IMR-90 (cell line): ENCODE data around the gene RAX2. TPM values are rescaled to one million over a fixed set of nuclear protein-coding genes. Genes with fewer than 3 reads are reported as not detected.

ENCODE experiments used
- ATAC-seq: fragments of 200-7000 bp; cut with Tn5 transposase; 2 replicates; pipeline ENCODE4 v1.9.1; 2020; ENCODE audit warnings: low read depth, mild to moderate bottlenecking, moderate library complexity
- BruUV-seq: library from RNA; stranded (reverse); fragments of 400-500 nt; replicated peaks from 2 replicates; lab custom pipeline; 2021; lab: Mats Ljungman, UMichigan
- CTCF ChIA-PET: fragments of 300-600 bp; formaldehyde crosslinking; extraction: SDS; loops from one replicate; lab custom pipeline; 2021; ENCODE audit warnings: antibody characterized with exemption; lab: Yijun Ruan, JAX
- POLR2A ChIA-PET: fragments of 300-600 bp; sonication (Branson Sonifier 250); formaldehyde crosslinking; loops from one replicate; lab custom pipeline; 2022; ENCODE audit warnings: antibody characterized with exemption; ENCODE audit not compliant: unreplicated experiment; lab: Charles Lee
- DNase-seq: peaks from one replicate; pipeline ENCODE4 v3.0.0; 2013
- H2AFZ ChIP-seq: replicated peaks from 2 replicates; pipeline ENCODE3; 2013; ENCODE audit warnings: low read length, mild to moderate bottlenecking; ENCODE audit not compliant: poor library complexity
- H2AK5ac ChIP-seq: 2 replicates; pipeline ENCODE4 v1.6.1; 2013; ENCODE audit warnings: low read depth, low read length, inconsistent platforms
- H2AK9ac ChIP-seq: replicated peaks from 2 replicates; pipeline ENCODE3; 2013; ENCODE audit warnings: mild to moderate bottlenecking, low read depth, low read length, moderate library complexity; ENCODE audit not compliant: poor library complexity
- H2BK120ac ChIP-seq: 2 replicates; pipeline ENCODE4 v1.6.1; 2013; ENCODE audit warnings: low read depth, low read length, inconsistent platforms
- H2BK15ac ChIP-seq: 3 replicates; pipeline ENCODE4 v1.6.1; 2013; ENCODE audit warnings: low read depth, low read length, inconsistent platforms
- H2BK20ac ChIP-seq: 2 replicates; pipeline ENCODE4 v1.6.1; 2013; ENCODE audit warnings: low read depth, mild to moderate bottlenecking, inconsistent platforms, low read length, moderate library complexity
- H2BK5ac ChIP-seq: 2 replicates; pipeline ENCODE4 v1.6.1; 2013; ENCODE audit warnings: mild to moderate bottlenecking, low read depth, low read length, inconsistent platforms; ENCODE audit not compliant: poor library complexity, severe bottlenecking
- H3K14ac ChIP-seq: replicated peaks from 2 replicates; pipeline ENCODE4 v1.6.1; 2013; ENCODE audit warnings: low read depth, low read length, inconsistent platforms
- H3K18ac ChIP-seq: 2 replicates; pipeline ENCODE4 v1.6.1; 2013; ENCODE audit warnings: low read depth, low read length, control low read depth
- H3K23ac ChIP-seq: 2 replicates; pipeline ENCODE4 v1.6.1; 2013; ENCODE audit warnings: low read depth, low read length, inconsistent platforms
- H3K27ac ChIP-seq: 2 replicates; pipeline ENCODE4 v1.5.1; 2013; ENCODE audit warnings: mild to moderate bottlenecking, control low read depth, low read length; ENCODE audit not compliant: insufficient read depth
- H3K27me3 ChIP-seq: 2 replicates; pipeline ENCODE4 v1.6.1; 2013; ENCODE audit warnings: low read length; ENCODE audit not compliant: control insufficient read depth, insufficient read depth
- H3K36me3 ChIP-seq: 2 replicates; pipeline ENCODE4 v1.6.1; 2013; ENCODE audit warnings: low read length, mixed read lengths; ENCODE audit not compliant: control insufficient read depth, insufficient read depth
- H3K4ac ChIP-seq: 2 replicates; pipeline ENCODE4 v1.6.1; 2013; ENCODE audit warnings: low read depth, low read length, inconsistent platforms
- H3K4me1 ChIP-seq: 2 replicates; pipeline ENCODE4 v1.6.1; 2013; ENCODE audit warnings: low read length, mixed read lengths; ENCODE audit not compliant: control insufficient read depth, insufficient read depth
- H3K4me2 ChIP-seq: 2 replicates; pipeline ENCODE4 v1.6.1; 2013; ENCODE audit warnings: low read depth, mild to moderate bottlenecking, control low read depth, low read length, moderate library complexity
- H3K4me3 ChIP-seq: 2 replicates; pipeline ENCODE4 v1.5.1; 2013; ENCODE audit warnings: low read depth, mild to moderate bottlenecking, control low read depth, low read length, moderate library complexity; ENCODE audit not compliant: insufficient read depth
- H3K56ac ChIP-seq: 2 replicates; pipeline ENCODE4 v1.6.1; 2013; ENCODE audit warnings: low read length, inconsistent platforms; ENCODE audit not compliant: insufficient read depth; ENCODE audit errors: extremely low read depth
- H3K79me1 ChIP-seq, 2 experiments: 2 replicates each; pipeline ENCODE4 v1.6.1; 2013; ENCODE audit warnings: low read length in 2 of 2, inconsistent platforms in 1 of 2, low read depth in 1 of 2
- H3K9ac ChIP-seq: 2 replicates; pipeline ENCODE4 v1.6.1; 2013; ENCODE audit warnings: low read depth, low read length, control low read depth
- H3K9me1 ChIP-seq: 2 replicates; pipeline ENCODE4 v1.6.1; 2013; ENCODE audit warnings: low read length, inconsistent platforms; ENCODE audit not compliant: insufficient read depth
- H3K9me3 ChIP-seq: 2 replicates; pipeline ENCODE4 v1.6.1; 2013; ENCODE audit warnings: low read length; ENCODE audit not compliant: control insufficient read depth, insufficient read depth
- H4K20me1 ChIP-seq: 2 replicates; pipeline ENCODE4 v1.6.1; 2013; ENCODE audit warnings: low read length, inconsistent platforms; ENCODE audit not compliant: insufficient read depth
- H4K5ac ChIP-seq: 2 replicates; pipeline ENCODE4 v1.6.1; 2013; ENCODE audit warnings: mild to moderate bottlenecking, low read depth, low read length, control low read depth
- H4K8ac ChIP-seq, 2 experiments: 2 replicates each; pipeline ENCODE4 v1.6.1; 2013; ENCODE audit warnings: low read depth in 2 of 2, low read length in 2 of 2, control low read depth in 1 of 2, inconsistent platforms in 1 of 2
- H4K91ac ChIP-seq: 2 replicates; pipeline ENCODE4 v1.6.1; 2013; ENCODE audit warnings: low read depth, low read length, inconsistent platforms; ENCODE audit not compliant: insufficient read depth
- BHLHE40 ChIP-seq: fragments of 150-350 bp; IDR thresholded peaks from 2 replicates; pipeline ENCODE4 v1.6.1; 2016; ENCODE audit warnings: mild to moderate bottlenecking, low read depth, low read length
- CEBPB ChIP-seq: IDR thresholded peaks from 2 replicates; pipeline ENCODE4 v1.6.1; 2012; ENCODE audit warnings: low read depth, low read length, improper control_type of control experiment
- CTCF ChIP-seq: conservative IDR thresholded peaks from 2 replicates; pipeline ENCODE4 v1.5.1; 2012; ENCODE audit warnings: mild to moderate bottlenecking, low read depth, low read length, improper control_type of control experiment
- ELK1 ChIP-seq: fragments of 150-350 bp; IDR thresholded peaks from 2 replicates; pipeline ENCODE4 v1.6.1; 2016; ENCODE audit warnings: low read depth, mild to moderate bottlenecking, low read length, moderate library complexity, borderline replicate concordance
- FOS ChIP-seq: fragments of 150-350 bp; IDR thresholded peaks from 2 replicates; pipeline ENCODE4 v1.6.1; 2016; ENCODE audit warnings: low read depth, low read length
- MAFK ChIP-seq: IDR thresholded peaks from 2 replicates; pipeline ENCODE4 v1.6.1; 2012; ENCODE audit warnings: low read depth, low read length, improper control_type of control experiment
- MAZ ChIP-seq: IDR thresholded peaks from 2 replicates; pipeline ENCODE4 v1.6.1; 2012; ENCODE audit warnings: low read depth, mild to moderate bottlenecking, low read length, improper control_type of control experiment, moderate library complexity, borderline replicate concordance
- NFE2L2 ChIP-seq: fragments of 150-350 bp; IDR thresholded peaks from 2 replicates; pipeline ENCODE4 v1.6.1; 2016; ENCODE audit warnings: low read depth, mild to moderate bottlenecking, low read length
- POLR2A ChIP-seq: IDR thresholded peaks from 2 replicates; pipeline ENCODE4 v1.6.1; 2012; ENCODE audit warnings: mild to moderate bottlenecking, low read depth, low read length
- RAD21 ChIP-seq: IDR thresholded peaks from 2 replicates; pipeline ENCODE4 v1.6.1; 2012; ENCODE audit warnings: low read length, improper control_type of control experiment
- RFX5 ChIP-seq: IDR thresholded peaks from 2 replicates; pipeline ENCODE4 v1.8.0; 2012; ENCODE audit warnings: low read depth, mild to moderate bottlenecking, low read length, moderate library complexity
- WGBS, 2 experiments: methylation state at CpG; one replicate each; pipeline versions ENCODE4 v1.1.5 to v1.1.7; 2013; ENCODE audit warnings: missing lambda C conversion rate in 2 of 2; ENCODE audit not compliant: insufficient read length in 1 of 2; ENCODE audit errors: extremely low coverage in 2 of 2; 5-methylcytosine and 5-hydroxymethylcytosine counted together
- dilution Hi-C: fragments of 300-500 bp; cut with HindIII; formaldehyde crosslinking; loops from one replicate; pipeline ENCODE4 v1.14.3; 2018; ENCODE audit warnings: low sequenced_read_pairs; ENCODE audit not compliant: unreplicated experiment
- in situ Hi-C: fragments of 300-500 bp; cut with MboI; formaldehyde crosslinking; loops from 3 replicates; pipeline ENCODE4 v1.14.3; 2019; ENCODE audit warnings: low sequenced_read_pairs, inconsistent platforms, mixed read lengths
- intact Hi-C: fragments of 100-400 bp; cut with micrococcal nuclease; formaldehyde crosslinking; loops from 2 replicates; pipeline ENCODE4 v1.10.0; 2022
- polyA plus RNA-seq, 3 experiments: library from polyadenylated mRNA; depleted of rRNA; stranded (reverse); fragments of >200 nt; gene quantifications; 2 replicates each; pipeline ENCODE4 v1.2.3, GENCODE V29; 2012; ENCODE audit warnings: low replicate concordance in 1 of 3
- total RNA-seq: library from RNA; depleted of rRNA; stranded (reverse); fragments of >200 nt; gene quantifications from 2 replicates; pipeline ENCODE4 v1.2.3, GENCODE V29; 2012
- TF ChIP-seq, protein P1 (sequence below): fragments of 150-350 bp; IDR thresholded peaks from 2 replicates; pipeline ENCODE4 v1.6.1; 2017; ENCODE audit warnings: mild to moderate bottlenecking, antibody characterized with exemption, low read length, low read depth

The RAX2 gene
- total and polyA plus RNA-seq, 2 of the 4 experiments (the other 2 are of a cell fraction): not detected

DNA sequence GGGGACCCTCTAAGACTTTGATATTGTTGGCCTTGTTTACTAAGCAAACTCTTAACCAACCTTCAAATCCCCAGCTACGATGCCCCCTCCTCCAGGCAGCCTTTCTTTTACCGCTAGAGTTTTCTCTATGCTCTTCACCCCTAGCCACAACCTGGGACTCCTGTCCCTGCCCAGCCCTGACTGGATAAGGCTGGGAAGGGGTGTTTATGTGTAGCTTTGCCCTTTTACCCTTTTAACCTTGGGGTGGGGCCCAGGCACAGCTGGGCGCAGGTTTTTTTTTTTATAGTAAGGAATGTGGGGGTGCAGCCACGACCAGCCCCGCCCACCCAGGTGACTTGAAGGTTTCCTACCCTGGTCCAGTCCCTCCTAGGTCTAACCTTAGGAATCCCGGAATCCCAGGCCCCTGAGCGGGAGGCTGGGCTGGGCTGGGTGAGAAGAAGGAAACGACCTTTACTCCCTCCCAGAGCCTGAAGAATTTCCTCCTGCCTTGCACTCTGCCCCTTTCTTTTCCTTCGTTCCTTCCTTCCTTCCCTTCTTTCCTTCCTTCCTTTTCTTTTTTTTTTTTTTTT is 51.6 kb downstream of the RAX2 start:
- intact Hi-C loops (no loop called here), in situ Hi-C loops (no loop called here), dilution Hi-C loops (no loop called here)
- Histone ChIP-seq H3K27me3 (peaks cover 36% of the 10 kb centered on the region), H3K4me3 (no peak overlapping the region), H3K56ac (no peak overlapping the region), H3K23ac (no peak overlapping the region), H3K14ac (no peak overlapping the region), H4K20me1 (no peaks in the 10 kb centered on the region), H3K4me2 (no peak overlapping the region), H4K5ac (no peak overlapping the region), H2BK15ac (no peak overlapping the region), H2AFZ (no peak overlapping the region), H3K9me3 (no peaks in the 10 kb centered on the region), H3K36me3 (no peaks in the 10 kb centered on the region), H3K27ac (no peak overlapping the region), H4K8ac (no peak overlapping the region), H3K9me1 (no peaks in the 10 kb centered on the region), H2AK9ac (no peak overlapping the region), H2BK5ac (no peak overlapping the region), H3K4ac (no peak overlapping the region), H2BK20ac (no peak overlapping the region), H2AK5ac (no peak overlapping the region), H3K4me1 (no peaks in the 10 kb centered on the region), H3K9ac (no peak overlapping the region), H4K91ac (no peak overlapping the region), H3K18ac (no peak overlapping the region), H3K79me1 (no peaks in the 10 kb centered on the region), H2BK120ac (no peak overlapping the region)
- ATAC-seq (no peak), DNase-seq (no peak)
- no CpG with 5 or more reads among the region's 9 CpGs for WGBS, 2 experiments
- no TSS peak for BruUV-seq
- TF ChIP-seq MAZ: no peak
- no peak for TF ChIP-seq RAD21
- TF ChIP-seq MAFK: no peak
- TF ChIP-seq BHLHE40: no peak
- TF ChIP-seq ELK1: no peak
- no peak for TF ChIP-seq RFX5
- TF ChIP-seq POLR2A: no peak
- TF ChIP-seq, protein P1, sequence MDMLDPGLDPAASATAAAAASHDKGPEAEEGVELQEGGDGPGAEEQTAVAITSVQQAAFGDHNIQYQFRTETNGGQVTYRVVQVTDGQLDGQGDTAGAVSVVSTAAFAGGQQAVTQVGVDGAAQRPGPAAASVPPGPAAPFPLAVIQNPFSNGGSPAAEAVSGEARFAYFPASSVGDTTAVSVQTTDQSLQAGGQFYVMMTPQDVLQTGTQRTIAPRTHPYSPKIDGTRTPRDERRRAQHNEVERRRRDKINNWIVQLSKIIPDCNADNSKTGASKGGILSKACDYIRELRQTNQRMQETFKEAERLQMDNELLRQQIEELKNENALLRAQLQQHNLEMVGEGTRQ: no peak
- no peak for TF ChIP-seq CTCF
- TF ChIP-seq CEBPB: no peak
- no peak for TF ChIP-seq NFE2L2
- no peak for TF ChIP-seq FOS
- CTCF ChIA-PET: no interaction called here
- POLR2A ChIA-PET: no interaction called here
